WTC11 (cell line): ENCODE measurements around the gene TNS3. TPM values are rescaled to one million over a fixed set of nuclear protein-coding genes. Genes with fewer than 3 reads are reported as not detected.
"Not testable (repeated sequence)": the region's sequence is repeated elsewhere in the genome, so short reads cannot be mapped to it uniquely, and the experiment has no call there.

Experiments used
- ATAC-seq: fragments of 200-7000 bp; cut with Tn5 transposase; 2 replicates; pipeline ENCODE4 v1.10.0; 2021; ENCODE audit warnings: mild to moderate bottlenecking, moderate library complexity
- CTCF ChIA-PET: fragments of 300-600 bp; sonication (Branson Sonifier 250); formaldehyde crosslinking; loops from one replicate; lab custom pipeline; 2021; ENCODE audit warnings: antibody characterized with exemption; lab: Charles Lee
- POLR2A ChIA-PET: fragments of 350-600 bp; sonication (Branson Sonifier 250); formaldehyde crosslinking; loops from one replicate; lab custom pipeline; 2021; ENCODE audit warnings: antibody characterized with exemption; lab: Charles Lee
- DNase-seq: peaks from one replicate; pipeline ENCODE4 v3.0.0; 2021; ENCODE audit warnings: low spot score
- H3K27ac Mint-ChIP-seq: 2 replicates; pipeline ENCODE4 v1.8.0; 2021; ENCODE audit warnings: mixed read lengths
- H3K27me3 Mint-ChIP-seq: 2 replicates; pipeline ENCODE4 v1.8.0; 2021; ENCODE audit warnings: low read depth, mild to moderate bottlenecking, moderate library complexity, mixed read lengths
- H3K36me3 Mint-ChIP-seq: 2 replicates; pipeline ENCODE4 v1.8.0; 2021; ENCODE audit warnings: mixed read lengths
- H3K4me1 Mint-ChIP-seq: 2 replicates; pipeline ENCODE4 v1.8.0; 2022; ENCODE audit warnings: mixed read lengths
- H3K4me3 Mint-ChIP-seq: 2 replicates; pipeline ENCODE4 v1.8.0; 2021; ENCODE audit warnings: mild to moderate bottlenecking, moderate library complexity, mixed read lengths
- H3K9me3 Mint-ChIP-seq: 2 replicates; pipeline ENCODE4 v1.8.0; 2021; ENCODE audit warnings: mixed read lengths
- E2F4 ChIP-seq: sonication (generic); formaldehyde crosslinking; IDR thresholded peaks from 2 replicates; pipeline ENCODE4 v1.8.1; 2022; ENCODE audit warnings: low read depth, mild to moderate bottlenecking, moderate library complexity, missing genetic modification reagents, borderline replicate concordance
- EMX1 ChIP-seq: fragments of 250-450 bp; sonication (Bioruptor Pico); IDR thresholded peaks from 2 replicates; pipeline ENCODE4 v1.8.0; 2021; ENCODE audit warnings: mild to moderate bottlenecking
- FOXK1 ChIP-seq: sonication (generic); formaldehyde crosslinking; IDR thresholded peaks from 2 replicates; pipeline ENCODE4 v1.8.0; 2022; ENCODE audit warnings: mild to moderate bottlenecking, moderate library complexity, missing genetic modification reagents
- GTF2I ChIP-seq: fragments of 250-450 bp; sonication (Bioruptor Pico); conservative IDR thresholded peaks from 2 replicates; pipeline ENCODE4 v1.4.0; 2021; ENCODE audit warnings: mild to moderate bottlenecking
- JUN ChIP-seq: sonication (generic); formaldehyde crosslinking; IDR thresholded peaks from 2 replicates; pipeline ENCODE4 v1.8.0; 2023; ENCODE audit warnings: mild to moderate bottlenecking, missing genetic modification reagents
- MYBL2 ChIP-seq: sonication (generic); formaldehyde crosslinking; IDR thresholded peaks from 2 replicates; pipeline ENCODE4 v1.8.1; 2023; ENCODE audit warnings: mild to moderate bottlenecking, moderate library complexity, missing genetic modification reagents
- NFATC4 ChIP-seq: fragments of 250-450 bp; sonication (Bioruptor Pico); IDR thresholded peaks from 2 replicates; pipeline ENCODE4 v1.9.0; 2021; ENCODE audit warnings: mild to moderate bottlenecking
- NR1H2 ChIP-seq: sonication (generic); formaldehyde crosslinking; IDR thresholded peaks from 2 replicates; pipeline ENCODE4 v1.9.0; 2021; ENCODE audit warnings: mild to moderate bottlenecking, moderate library complexity, missing genetic modification reagents
- NR2C2 ChIP-seq: sonication (generic); formaldehyde crosslinking; IDR thresholded peaks from 2 replicates; pipeline ENCODE4 v1.8.0; 2022; ENCODE audit warnings: mild to moderate bottlenecking, missing genetic modification reagents
- PRRX2 ChIP-seq: fragments of 250-450 bp; sonication (Bioruptor Pico); IDR thresholded peaks from 2 replicates; pipeline ENCODE4 v1.8.0; 2021; ENCODE audit warnings: mild to moderate bottlenecking
- RORB ChIP-seq: fragments of 250-450 bp; sonication (Bioruptor Pico); IDR thresholded peaks from 2 replicates; pipeline ENCODE4 v1.9.0; 2021; ENCODE audit warnings: mild to moderate bottlenecking
- ZNF121 ChIP-seq: sonication (generic); formaldehyde crosslinking; IDR thresholded peaks from 2 replicates; pipeline ENCODE4 v1.8.0; 2023; ENCODE audit warnings: missing genetic modification reagents
- ZNF138 ChIP-seq: sonication (generic); formaldehyde crosslinking; conservative IDR thresholded peaks from 2 replicates; pipeline ENCODE4 v1.8.1; 2022; ENCODE audit warnings: mild to moderate bottlenecking, moderate library complexity, missing genetic modification reagents
- ZNF263 ChIP-seq: sonication (generic); formaldehyde crosslinking; IDR thresholded peaks from 2 replicates; pipeline ENCODE4 v1.8.1; 2022; ENCODE audit warnings: low read depth, mild to moderate bottlenecking, moderate library complexity, missing genetic modification reagents
- ZNF396 ChIP-seq: fragments of 250-450 bp; sonication (Bioruptor Pico); IDR thresholded peaks from 2 replicates; pipeline ENCODE4 v1.8.0; 2021; ENCODE audit warnings: mild to moderate bottlenecking, moderate library complexity, borderline replicate concordance
- total RNA-seq: library from RNA; stranded (reverse); gene quantifications from 3 replicates; pipeline ENCODE4 v1.2.3, GENCODE V29; 2021
- TF ChIP-seq, protein P1 (sequence below): fragments of 250-450 bp; sonication (Bioruptor Pico); IDR thresholded peaks from 2 replicates; pipeline ENCODE4 v1.9.0; 2021; ENCODE audit warnings: mild to moderate bottlenecking, borderline replicate concordance
- TF ChIP-seq, protein P2 (sequence below): sonication (generic); formaldehyde crosslinking; IDR thresholded peaks from 2 replicates; pipeline ENCODE4 v1.8.1; 2022; ENCODE audit warnings: mild to moderate bottlenecking, moderate library complexity, missing genetic modification reagents

TNS3 gene
- total RNA-seq, 1 experiment from 2014 or later, result 37.7 TPM

- no peak overlapping the region for H3K4me3 Mint-ChIP-seq
- H3K27me3 Mint-ChIP-seq, result peaks cover 4% of the 10 kb centered on the region; the same call in 1 of the 2 replicates
- CTCF ChIA-PET, result interaction anchor here (1.0 to 2.3 kb wide), 3 partner anchors 10 to 156 kb away, joined by 3 to 11 read pairs (median 3); partner anchors contain the start of gene TNS3
- no peak for TF ChIP-seq RORB (CRISPR knock-in tag)
- TF ChIP-seq, protein P1, sequence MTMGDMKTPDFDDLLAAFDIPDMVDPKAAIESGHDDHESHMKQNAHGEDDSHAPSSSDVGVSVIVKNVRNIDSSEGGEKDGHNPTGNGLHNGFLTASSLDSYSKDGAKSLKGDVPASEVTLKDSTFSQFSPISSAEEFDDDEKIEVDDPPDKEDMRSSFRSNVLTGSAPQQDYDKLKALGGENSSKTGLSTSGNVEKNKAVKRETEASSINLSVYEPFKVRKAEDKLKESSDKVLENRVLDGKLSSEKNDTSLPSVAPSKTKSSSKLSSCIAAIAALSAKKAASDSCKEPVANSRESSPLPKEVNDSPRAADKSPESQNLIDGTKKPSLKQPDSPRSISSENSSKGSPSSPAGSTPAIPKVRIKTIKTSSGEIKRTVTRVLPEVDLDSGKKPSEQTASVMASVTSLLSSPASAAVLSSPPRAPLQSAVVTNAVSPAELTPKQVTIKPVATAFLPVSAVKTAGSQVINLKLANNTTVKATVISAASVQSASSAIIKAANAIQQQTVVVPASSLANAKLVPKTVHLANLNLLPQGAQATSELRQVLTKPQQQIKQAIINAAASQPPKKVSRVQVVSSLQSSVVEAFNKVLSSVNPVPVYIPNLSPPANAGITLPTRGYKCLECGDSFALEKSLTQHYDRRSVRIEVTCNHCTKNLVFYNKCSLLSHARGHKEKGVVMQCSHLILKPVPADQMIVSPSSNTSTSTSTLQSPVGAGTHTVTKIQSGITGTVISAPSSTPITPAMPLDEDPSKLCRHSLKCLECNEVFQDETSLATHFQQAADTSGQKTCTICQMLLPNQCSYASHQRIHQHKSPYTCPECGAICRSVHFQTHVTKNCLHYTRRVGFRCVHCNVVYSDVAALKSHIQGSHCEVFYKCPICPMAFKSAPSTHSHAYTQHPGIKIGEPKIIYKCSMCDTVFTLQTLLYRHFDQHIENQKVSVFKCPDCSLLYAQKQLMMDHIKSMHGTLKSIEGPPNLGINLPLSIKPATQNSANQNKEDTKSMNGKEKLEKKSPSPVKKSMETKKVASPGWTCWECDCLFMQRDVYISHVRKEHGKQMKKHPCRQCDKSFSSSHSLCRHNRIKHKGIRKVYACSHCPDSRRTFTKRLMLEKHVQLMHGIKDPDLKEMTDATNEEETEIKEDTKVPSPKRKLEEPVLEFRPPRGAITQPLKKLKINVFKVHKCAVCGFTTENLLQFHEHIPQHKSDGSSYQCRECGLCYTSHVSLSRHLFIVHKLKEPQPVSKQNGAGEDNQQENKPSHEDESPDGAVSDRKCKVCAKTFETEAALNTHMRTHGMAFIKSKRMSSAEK (CRISPR knock-in tag), result no peak
- TF ChIP-seq NR1H2 (CRISPR knock-in tag), result no peak
- no peak for TF ChIP-seq ZNF263 (CRISPR knock-in tag)
- TF ChIP-seq NR2C2 (CRISPR knock-in tag), result no peak
- TF ChIP-seq ZNF121, result no peak
- TF ChIP-seq ZNF138 (CRISPR knock-in tag), result no peak
- TF ChIP-seq, protein P2, sequence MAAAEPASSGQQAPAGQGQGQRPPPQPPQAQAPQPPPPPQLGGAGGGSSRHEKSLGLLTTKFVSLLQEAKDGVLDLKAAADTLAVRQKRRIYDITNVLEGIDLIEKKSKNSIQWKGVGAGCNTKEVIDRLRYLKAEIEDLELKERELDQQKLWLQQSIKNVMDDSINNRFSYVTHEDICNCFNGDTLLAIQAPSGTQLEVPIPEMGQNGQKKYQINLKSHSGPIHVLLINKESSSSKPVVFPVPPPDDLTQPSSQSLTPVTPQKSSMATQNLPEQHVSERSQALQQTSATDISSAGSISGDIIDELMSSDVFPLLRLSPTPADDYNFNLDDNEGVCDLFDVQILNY (CRISPR knock-in tag), result no peak
- peak overlapping the region; percentile 50 for H3K27ac Mint-ChIP-seq
- H3K36me3 Mint-ChIP-seq, result peaks cover 10% of the 10 kb centered on the region
- peaks cover 12% of the 10 kb centered on the region for H3K9me3 Mint-ChIP-seq
- ATAC-seq (peak; percentile 75), DNase-seq (no peak)
- POLR2A ChIA-PET, result interaction anchor here (0.9 kb wide), 1 partner anchor 9 kb away, joined by 4 read pairs; no protein-coding TSS in a partner anchor
- peaks cover 32% of the 10 kb centered on the region for H3K4me1 Mint-ChIP-seq
These were observed 10.0 kb upstream of the TNS3 start for GRCh38 chr7:47591655-47592572.

GRCh38 chr7:47591089-47591654 lies 9.3 kb upstream of the TNS3 start:
- Mint-ChIP-seq H3K4me1 (peaks cover 35% of the 10 kb centered on the region), H3K27me3 (no peaks in the 10 kb centered on the region), H3K27ac (peak overlapping the region; percentile 50), H3K9me3 (peaks cover 4% of the 10 kb centered on the region), H3K36me3 (peaks cover 3% of the 10 kb centered on the region), H3K4me3 (no peak overlapping the region)
- TF ChIP-seq MYBL2 (CRISPR knock-in tag) (no peak), ZNF121 (peak; percentile 96)
- ChIA-PET CTCF (interaction anchor here (1.2 to 2.3 kb wide), 2 partner anchors 9 to 156 kb away, joined by 3 to 11 read pairs; partner anchors contain the start of gene TNS3), POLR2A (no interaction called here)
- ATAC-seq (no peak), DNase-seq (no peak)

GRCh38 chr7:47590215-47590614 lies 8.3 kb upstream of the TNS3 start:
- H3K9me3 Mint-ChIP-seq, DNase-seq, POLR2A ChIA-PET, ATAC-seq, H3K27me3 Mint-ChIP-seq, H3K4me3 Mint-ChIP-seq, H3K36me3 Mint-ChIP-seq: not testable (repeated sequence)
- H3K27ac Mint-ChIP-seq, result 0 out of 2 replicates have a peak overlapping the region, but pooled peaks have one; percentile 21
- H3K4me1 Mint-ChIP-seq, result peaks cover 35% of the 10 kb centered on the region
- CTCF ChIA-PET, result interaction anchor here (1.3 to 1.8 kb wide), 2 partner anchors 13 to 324 kb away, joined by 4 to 5 read pairs; no protein-coding TSS in a partner anchor

DNA sequence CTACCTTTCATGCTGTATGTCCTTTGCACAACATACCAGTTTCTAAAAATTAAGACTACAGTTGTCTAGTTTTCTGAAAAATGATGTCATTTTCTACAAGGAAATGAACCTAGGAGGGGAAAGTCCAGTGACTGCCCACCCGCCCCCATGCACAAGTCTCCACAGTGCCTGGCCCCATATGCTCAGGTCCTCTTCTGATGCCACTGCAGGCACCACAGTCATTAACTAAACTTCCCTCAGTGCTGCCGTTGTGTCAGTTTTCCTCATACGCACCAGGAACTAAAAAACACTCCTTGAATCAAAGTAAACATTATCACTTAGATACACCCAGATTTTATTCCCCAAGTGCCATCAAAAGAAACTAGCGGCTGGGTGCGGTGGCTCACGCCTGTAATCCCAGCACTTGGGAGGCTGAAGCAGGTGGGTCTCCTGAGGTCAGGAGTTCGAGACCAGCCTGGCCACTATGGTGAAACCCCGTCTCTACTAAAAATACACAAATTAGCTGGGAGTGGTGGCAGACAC lies 6.9 kb upstream of the TNS3 start:
- TF ChIP-seq JUN, result no peak
- no peak for TF ChIP-seq E2F4 (CRISPR knock-in tag)
- no peak for TF ChIP-seq ZNF396
- TF ChIP-seq, protein P2 (CRISPR knock-in tag), result no peak
- TF ChIP-seq NFATC4 (CRISPR knock-in tag), result no peak
- TF ChIP-seq PRRX2 (CRISPR knock-in tag), result no peak
- TF ChIP-seq GTF2I (CRISPR knock-in tag), result no peak
- TF ChIP-seq EMX1 (CRISPR knock-in tag), result no peak
- TF ChIP-seq RORB (CRISPR knock-in tag), result no peak
- no peak for TF ChIP-seq FOXK1 (CRISPR knock-in tag)
- peaks cover 3% of the 10 kb centered on the region for H3K36me3 Mint-ChIP-seq
- CTCF ChIA-PET, result interaction anchor here (1.3 kb wide), 1 partner anchor 11 kb away, joined by 4 read pairs; no protein-coding TSS in a partner anchor
- peaks cover 17% of the 10 kb centered on the region for H3K27me3 Mint-ChIP-seq
- no peak for ATAC-seq
- peaks cover 36% of the 10 kb centered on the region for H3K4me1 Mint-ChIP-seq
- H3K4me3 Mint-ChIP-seq, result no peak overlapping the region
- H3K9me3 Mint-ChIP-seq, result peaks cover 7% of the 10 kb centered on the region
- no peak overlapping the region for H3K27ac Mint-ChIP-seq
- DNase-seq, result no peak
- POLR2A ChIA-PET, result no interaction called here
